GM21423 (cell line): Measurements from ENCODE around the gene ADPRHL1.

Source experiments
- ATAC-seq: cut with Tn5 transposase; IDR thresholded peaks from one replicate; pipeline ENCODE4 v1.9.1; 2021; ENCODE audit warnings: mild to moderate bottlenecking, moderate library complexity; ENCODE audit not compliant: unreplicated experiment

Gene ADPRHL1

DNA sequence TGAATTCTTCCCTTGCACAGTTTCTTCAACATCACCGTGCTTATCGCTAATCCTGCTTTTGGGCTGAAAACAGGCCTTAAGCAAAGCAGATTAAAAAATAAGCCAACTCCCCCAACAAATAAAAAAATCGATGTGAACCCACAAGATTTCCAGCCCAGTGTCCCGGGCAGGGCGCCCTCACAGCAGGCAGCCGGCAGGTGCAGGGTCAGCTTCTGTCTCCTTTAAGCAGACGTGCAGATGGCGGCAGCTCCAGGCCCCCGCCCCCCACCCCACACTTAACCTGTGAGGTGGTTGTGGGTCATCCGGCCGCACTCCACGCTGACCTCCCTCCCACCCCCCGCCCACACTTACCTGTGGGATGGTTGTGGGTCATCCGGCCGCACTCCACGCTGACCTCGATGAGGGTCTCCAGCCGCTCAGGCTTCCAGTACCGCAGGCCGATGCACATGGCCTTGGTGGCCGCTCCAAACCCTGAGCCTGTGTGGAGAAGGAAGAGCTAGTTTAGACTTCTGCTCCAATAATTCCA lies 19.8 kb downstream of the ADPRHL1 start:
- ATAC-seq = no peak

DNA sequence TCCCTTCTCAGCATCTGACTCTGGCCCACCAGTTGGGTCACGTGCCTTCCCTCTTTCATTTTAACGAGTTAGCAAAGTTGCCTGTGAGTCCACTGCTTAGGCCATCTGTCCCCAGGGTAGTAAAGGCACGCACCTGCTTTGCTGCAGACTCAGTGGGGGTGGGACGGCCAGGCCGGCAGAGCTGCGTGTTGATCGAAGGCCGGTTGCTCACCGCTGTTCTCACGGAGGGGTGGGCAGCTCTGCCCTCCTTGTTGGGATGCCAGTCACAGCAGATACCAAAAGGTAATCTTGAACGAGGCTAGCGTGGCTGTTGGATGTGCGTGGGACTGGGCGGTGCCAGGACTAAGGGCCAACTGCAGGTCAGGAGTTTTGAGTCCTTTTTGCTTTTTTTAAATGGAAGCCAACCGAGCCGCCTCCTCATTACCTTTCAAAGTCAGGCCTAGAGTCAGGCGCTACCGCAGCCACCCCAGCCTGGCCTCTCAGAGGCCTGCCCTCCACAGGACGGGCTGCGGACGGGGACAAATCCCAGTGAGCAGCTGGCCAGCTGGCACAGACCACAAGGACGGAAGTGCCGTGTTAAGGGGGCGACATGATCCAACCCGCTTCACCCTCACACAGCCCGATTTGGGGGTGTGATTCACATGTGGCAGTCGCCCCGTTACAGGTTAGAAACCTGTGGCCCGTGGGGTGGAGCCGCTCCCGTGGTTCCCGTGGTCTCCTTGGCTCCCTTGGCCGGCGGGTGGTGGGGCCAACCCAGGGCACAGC lies 20.6 kb downstream of the ADPRHL1 start:
- ATAC-seq = no peak

GRCh38 chr13:113431171-113431570 lies 22.1 kb downstream of the ADPRHL1 start:
- ATAC-seq = no peak

DNA sequence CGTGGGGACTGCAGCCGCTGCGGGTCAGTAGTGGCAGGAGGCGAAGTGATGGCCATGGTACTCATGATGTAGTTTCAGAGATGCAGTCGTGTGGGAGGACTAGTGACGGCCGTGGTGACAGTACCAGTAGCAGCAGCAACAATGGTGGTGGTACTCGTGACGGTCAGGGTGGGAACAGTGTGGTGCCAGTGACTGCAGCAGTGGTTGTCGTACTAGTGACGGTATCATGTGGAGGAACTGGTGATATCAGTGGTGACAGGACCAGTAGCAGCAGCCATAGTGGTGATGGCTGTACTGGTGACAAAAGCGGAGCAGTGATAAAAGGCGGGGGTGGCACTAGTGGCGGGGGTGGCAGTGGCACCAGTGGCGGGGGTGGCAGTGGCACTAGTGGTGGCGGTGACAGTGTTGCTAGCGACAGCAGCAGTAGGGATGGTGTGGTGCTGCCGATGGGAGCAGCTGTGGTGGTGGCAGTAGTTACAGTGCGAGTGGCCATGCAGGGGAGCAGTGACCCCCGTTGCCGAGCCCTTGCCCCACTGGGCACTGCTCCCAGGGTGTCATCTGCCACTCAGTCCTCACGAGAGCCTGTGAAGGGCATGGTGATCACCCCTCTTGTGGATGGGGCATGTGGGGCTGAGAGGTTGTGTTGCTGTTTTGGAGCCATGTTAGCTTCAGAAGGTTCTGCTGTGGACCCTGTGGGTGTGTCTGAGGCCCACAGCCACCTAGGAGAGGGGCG lies 22.7 kb downstream of the ADPRHL1 start:
- no peak for ATAC-seq

DNA sequence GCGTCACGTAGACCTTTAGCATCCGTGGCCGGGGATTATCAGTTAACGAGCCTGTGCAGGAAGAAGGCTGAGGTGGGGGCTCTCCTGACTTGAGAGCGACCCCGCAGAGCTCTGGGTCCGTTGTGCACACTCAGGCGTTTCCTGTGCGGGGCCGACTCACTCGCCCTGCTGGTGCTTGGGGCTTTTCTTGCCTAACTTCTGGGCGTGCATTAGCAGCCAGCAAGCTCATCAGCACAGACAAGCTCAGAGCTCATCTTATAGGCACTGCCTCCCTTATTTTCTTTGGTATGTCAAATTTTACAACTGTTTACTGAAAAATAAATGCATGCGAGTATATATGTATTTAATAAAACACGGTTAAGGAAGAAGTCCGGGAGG lies 23.7 kb downstream of the ADPRHL1 start:
- ATAC-seq = no peak

DNA sequence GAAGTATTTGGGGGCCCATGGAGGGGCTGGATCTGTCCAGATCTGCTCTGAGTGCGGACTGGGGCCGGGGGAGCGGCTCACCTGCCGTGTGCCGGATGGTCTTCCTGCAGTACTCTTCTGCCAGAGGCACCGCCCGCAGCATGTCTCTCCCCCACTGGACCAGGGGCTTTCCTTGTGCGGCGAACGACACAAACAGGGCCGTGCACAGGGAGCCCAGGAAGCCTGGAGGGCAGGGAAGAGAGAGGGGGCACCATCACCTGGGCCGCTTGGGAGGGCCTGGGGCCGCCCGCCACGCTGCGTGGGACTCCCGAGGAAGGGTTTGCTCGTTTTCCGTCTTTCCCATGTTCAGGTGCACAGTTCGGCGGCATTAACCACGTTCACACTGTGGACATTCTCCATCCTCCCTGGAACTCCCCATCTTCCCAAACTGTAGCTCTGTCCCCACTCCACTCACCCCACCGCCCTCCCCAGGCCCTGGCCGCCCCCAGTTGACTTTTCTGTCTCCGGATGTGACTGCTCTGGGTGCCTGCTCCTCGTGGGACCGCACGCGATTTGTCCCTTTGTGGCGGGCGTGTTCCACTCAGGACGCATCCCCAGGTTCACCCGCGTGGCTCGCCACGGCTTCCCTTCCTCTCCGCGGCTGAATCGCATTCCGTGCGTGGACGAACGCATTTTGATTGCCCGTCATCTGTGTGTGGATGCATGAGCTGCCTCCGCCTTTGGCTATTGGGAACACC lies 24.2 kb downstream of the ADPRHL1 start:
- no peak for ATAC-seq

- ATAC-seq = no peak
Measured at GRCh38 chr13:113428469-113428865, 24.8 kb downstream of the ADPRHL1 start.

- no peak for ATAC-seq
Measured at GRCh38 chr13:113427562-113428468, 25.5 kb downstream of the ADPRHL1 start.

DNA sequence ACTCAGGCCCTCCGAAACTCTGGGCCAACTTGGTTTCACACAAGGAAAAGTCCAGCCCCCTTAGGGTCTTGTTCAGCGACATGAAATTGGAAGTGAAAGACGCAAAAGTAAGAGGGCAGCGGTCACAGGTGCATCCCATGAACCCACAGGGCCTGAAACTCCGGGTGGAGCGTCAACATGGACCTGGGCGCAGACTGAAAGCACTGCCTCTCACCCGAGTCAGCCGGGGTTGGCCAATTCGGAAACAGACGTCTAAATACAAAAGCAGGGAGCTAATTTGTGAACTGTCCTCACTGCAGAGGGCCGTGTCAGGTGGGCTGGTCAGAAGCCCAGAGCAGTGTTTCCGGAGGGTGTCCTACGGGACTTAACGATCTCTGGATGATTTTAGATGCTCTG lies 26.7 kb downstream of the ADPRHL1 start:
- ATAC-seq = no peak

DNA sequence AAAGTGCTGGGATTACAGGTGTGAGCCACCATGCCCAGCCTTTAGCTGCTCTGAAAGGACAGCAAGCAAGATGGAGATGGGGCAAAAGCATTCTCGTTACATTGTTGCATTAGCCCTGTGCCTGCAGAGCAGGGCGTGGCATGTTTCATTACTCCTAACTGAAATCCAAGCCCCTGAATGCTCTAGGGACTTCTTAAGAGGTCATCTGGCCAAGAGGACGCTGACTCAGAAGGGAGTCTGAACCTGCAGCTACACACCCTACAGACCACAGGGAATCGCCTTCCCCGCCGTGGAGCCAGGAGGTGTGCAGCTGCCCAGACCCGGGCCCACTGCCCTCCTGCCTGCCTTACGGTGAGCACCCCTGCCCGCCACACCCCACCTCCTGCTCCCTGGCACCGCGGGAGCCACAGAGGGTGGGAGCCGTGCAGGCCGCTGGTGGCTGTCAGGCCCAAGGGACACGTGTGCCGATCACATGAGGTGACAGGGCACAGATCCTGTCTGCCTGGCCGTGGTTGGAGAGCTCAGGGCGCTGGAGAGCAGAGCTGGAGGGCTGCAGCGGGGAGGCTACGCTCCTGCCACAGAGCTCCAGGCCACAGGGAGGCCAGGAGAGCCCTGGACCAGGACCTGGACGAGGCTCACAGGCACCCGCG lies 27.2 kb downstream of the ADPRHL1 start:
- ATAC-seq = no peak

GRCh38 chr13:113423520-113424163 lies 29.6 kb downstream of the ADPRHL1 start:
- ATAC-seq = no peak

GRCh38 chr13:113422807-113423519 lies 30.3 kb downstream of the ADPRHL1 start:
- no peak for ATAC-seq

- no peak for ATAC-seq
Measured at GRCh38 chr13:113421673-113422270, 31.5 kb downstream of the ADPRHL1 start.

DNA sequence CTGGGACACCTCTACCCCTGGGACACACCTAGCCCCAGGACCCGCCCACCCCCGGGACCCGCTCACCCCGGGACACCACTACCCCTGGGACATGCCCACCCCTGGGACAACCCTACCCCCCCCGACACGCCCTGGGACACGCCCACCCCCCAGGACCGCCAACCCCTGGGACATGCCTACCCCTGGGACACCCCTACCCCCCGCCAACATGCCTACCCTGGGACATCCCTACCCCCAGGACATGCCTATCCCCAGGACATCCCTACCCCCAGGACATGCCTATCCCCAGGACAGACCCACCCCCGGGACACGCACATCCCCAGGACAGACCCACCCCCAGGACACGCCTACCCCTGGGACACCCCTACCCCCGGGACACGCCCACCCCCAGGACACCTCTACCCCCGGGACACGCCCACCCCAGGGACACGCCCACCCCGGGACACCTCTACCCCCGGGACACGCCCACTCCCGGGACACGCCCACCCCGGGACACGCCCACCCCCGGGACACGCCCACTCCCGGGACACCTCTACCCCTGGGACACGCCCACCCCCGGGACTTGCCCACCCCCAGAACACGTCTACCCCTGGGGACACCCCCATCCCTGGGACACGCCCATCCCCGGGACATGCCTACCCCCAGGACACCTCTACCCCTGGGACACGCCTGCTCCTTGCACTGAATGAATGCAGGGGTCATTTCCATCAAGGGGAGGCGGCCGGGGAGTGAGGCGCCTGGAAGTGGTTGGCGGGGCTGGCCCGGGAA lies 32.3 kb downstream of the ADPRHL1 start:
- ATAC-seq = no peak

- no peak for ATAC-seq
Measured at GRCh38 chr13:113420232-113420631, 33.1 kb downstream of the ADPRHL1 start.

GRCh38 chr13:113419531-113420193 lies 33.6 kb downstream of the ADPRHL1 start:
- no peak for ATAC-seq

DNA sequence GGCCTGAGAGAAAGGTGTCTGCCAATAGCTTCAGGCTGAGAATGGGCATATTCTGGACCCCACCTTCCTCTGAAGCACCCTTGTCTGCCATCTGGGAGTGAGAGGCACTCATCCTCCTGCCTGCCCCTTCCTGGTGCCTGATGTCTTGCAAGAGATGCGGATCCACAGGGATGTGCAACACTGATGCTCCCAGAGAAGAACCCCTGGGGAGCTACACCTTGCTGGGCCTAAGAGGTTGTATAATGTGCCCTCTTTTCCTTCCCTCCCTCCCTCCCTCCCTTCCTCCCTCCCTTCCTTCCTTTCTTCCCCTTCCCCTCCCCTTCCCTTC lies 34.6 kb downstream of the ADPRHL1 start:
- no peak for ATAC-seq
